ENCODE measurements around the gene GLI2. TPM values are rescaled to one million over a fixed set of nuclear protein-coding genes. Genes with fewer than 3 reads are reported as not detected.

Gene GLI2
- total and polyA plus RNA-seq, 2 donors from 2014 or later, result 0.32 to 3.7 TPM

- Histone ChIP-seq H3K9ac (ENCODE audit: low read length in 3 of 3) (no peak overlapping the region), H3K27ac (ENCODE audit: low read depth in 2 of 2, low read length in 2 of 2) (no peak overlapping the region), H3K36me3 (ENCODE audit: control insufficient read depth in 2 of 3, insufficient read depth in 3 of 3, low read length in 3 of 3) (no peaks in the 10 kb centered on the region), H3K27me3 (ENCODE audit: control insufficient read depth, insufficient read depth, low read length) (peaks cover 3% of the 10 kb centered on the region), H3K4me1 (ENCODE audit: control insufficient read depth in 2 of 3, insufficient read depth in 2 of 3, low read depth in 1 of 3, low read length in 3 of 3) (peaks cover 0 to 3% (median 0%) of the 10 kb centered on the region in 3 donors), H3K4me3 (ENCODE audit: low read length in 3 of 3) (no peak overlapping the region), H3K9me3 (ENCODE audit: control insufficient read depth in 2 of 3, insufficient read depth in 1 of 3, low read length in 3 of 3) (no peaks in the 10 kb centered on the region)
- TF ChIP-seq CTCF (IDR thresholded peaks at IDR 0.05; ENCODE audit: borderline replicate concordance, extremely low read depth, insufficient read depth), result no peak
- no peak for DNase-seq
- FAIRE-seq, result no peak
- intact Hi-C loops (cut with DNase I), result no loop called here
These were observed 48.3 kb downstream of the GLI2 start for GRCh38 chr2:120783969-120784372.

All from kidney (tissue), 14 donors.